Measurements from ENCODE around the gene LAMC3. TPM values are rescaled to one million over a fixed set of nuclear protein-coding genes. Genes with fewer than 3 reads are reported as not detected.

LAMC3 gene
- total RNA-seq (1 to 10 TPM in 3 of 5 donors, under 1 TPM in 1, not detected in 1; 0.73 to 9.6 (median 5.7) TPM), polyA plus RNA-seq (under 1 TPM; 0.61 to 0.93 (median 0.73) TPM)
- long read RNA-seq, donor 1, result 0 reads
- long read RNA-seq, donor 2, result 0 reads
- long read RNA-seq, donor 3, result 0 reads
- long read RNA-seq, donor 4, result 0 reads
- long read RNA-seq, donor 5, result 0 reads
- long read RNA-seq, donor 6, result 0 reads
- long read RNA-seq, donor 7, result 0 reads
- long read RNA-seq, donor 8, result 0 reads
- long read RNA-seq, donor 9, result 0 reads
- long read RNA-seq, donor 10, result 0 reads

- Histone ChIP-seq H3K27me3 (peaks cover 6 to 75% (median 41%) of the 10 kb centered on the region in 3 donors), H3K9me3 (no peaks in the 10 kb centered on the region), H3K4me1 (peaks cover 0 to 11% (median 9%) of the 10 kb centered on the region in 4 donors), H3K36me3 (no peaks in the 10 kb centered on the region), H3K4me3 (peak within 1 kb of the TSS; percentile 13 to 33 (median 26)), H3K27ac (no peak within 1 kb of the TSS)
- DNase-seq, result peak in 1 of 2 donors; percentile 58
- TF ChIP-seq POLR2A (IDR thresholded peaks at IDR 0.05), result no peak
- TF ChIP-seq, protein P1, sequence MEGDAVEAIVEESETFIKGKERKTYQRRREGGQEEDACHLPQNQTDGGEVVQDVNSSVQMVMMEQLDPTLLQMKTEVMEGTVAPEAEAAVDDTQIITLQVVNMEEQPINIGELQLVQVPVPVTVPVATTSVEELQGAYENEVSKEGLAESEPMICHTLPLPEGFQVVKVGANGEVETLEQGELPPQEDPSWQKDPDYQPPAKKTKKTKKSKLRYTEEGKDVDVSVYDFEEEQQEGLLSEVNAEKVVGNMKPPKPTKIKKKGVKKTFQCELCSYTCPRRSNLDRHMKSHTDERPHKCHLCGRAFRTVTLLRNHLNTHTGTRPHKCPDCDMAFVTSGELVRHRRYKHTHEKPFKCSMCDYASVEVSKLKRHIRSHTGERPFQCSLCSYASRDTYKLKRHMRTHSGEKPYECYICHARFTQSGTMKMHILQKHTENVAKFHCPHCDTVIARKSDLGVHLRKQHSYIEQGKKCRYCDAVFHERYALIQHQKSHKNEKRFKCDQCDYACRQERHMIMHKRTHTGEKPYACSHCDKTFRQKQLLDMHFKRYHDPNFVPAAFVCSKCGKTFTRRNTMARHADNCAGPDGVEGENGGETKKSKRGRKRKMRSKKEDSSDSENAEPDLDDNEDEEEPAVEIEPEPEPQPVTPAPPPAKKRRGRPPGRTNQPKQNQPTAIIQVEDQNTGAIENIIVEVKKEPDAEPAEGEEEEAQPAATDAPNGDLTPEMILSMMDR (IDR thresholded peaks at IDR 0.05), result peak in 2 of 7 experiments; percentile 19 to 28
- intact Hi-C loops (cut with DNase I; ENCODE audit: low total_unique reads), result no loop called here
- WGBS, 5 donors, result 4 to 17% (median 7%) methylated on average over 23 to 88 of the region's 88 CpGs
Measured at GRCh38 chr9:131008909-131009618, at the start of gene LAMC3. Gene LAMC3 (plus strand): TSS chr9:131009174. CDS start chr9:131009215, 41 bp downstream.

GRCh38 chr9:130959809-130960334, 49.1 kb upstream of the LAMC3 start:
- H3K36me3 ChIP-seq, result no peaks in the 10 kb centered on the region
- TF ChIP-seq, protein P1 (IDR thresholded peaks at IDR 0.05), result no peak
- no peak for TF ChIP-seq POLR2A (IDR thresholded peaks at IDR 0.05)
- no peak for TF ChIP-seq POLR2AphosphoS5 (IDR thresholded peaks at IDR 0.05)
- TF ChIP-seq EP300 (IDR thresholded peaks at IDR 0.05), result no peak
- H3K9me3 ChIP-seq, result peaks cover 0 to 12% (median 0%) of the 10 kb centered on the region in 4 donors
- H3K27ac ChIP-seq, result no peak overlapping the region
- WGBS, 5 donors, result 87 to 93% (median 89%) methylated on average over 7 to 9 of the region's 9 CpGs
- no peak overlapping the region for H3K4me3 ChIP-seq
- H3K4me1 ChIP-seq, result peaks cover 0 to 9% (median 0%) of the 10 kb centered on the region in 4 donors
- no peak for DNase-seq
- peaks cover 0 to 23% (median 10%) of the 10 kb centered on the region in 3 donors for H3K27me3 ChIP-seq
- intact Hi-C loops (cut with DNase I; ENCODE audit: low total_unique reads), result no loop called here

- TF ChIP-seq EP300 (IDR thresholded peaks at IDR 0.05), result no peak
- TF ChIP-seq, protein P1 (IDR thresholded peaks at IDR 0.05), result no peak
- no peak for TF ChIP-seq POLR2AphosphoS5 (IDR thresholded peaks at IDR 0.05)
- no peak for TF ChIP-seq POLR2A (IDR thresholded peaks at IDR 0.05)
Measured at GRCh38 chr9:130960522-130961378, 48.2 kb upstream of the LAMC3 start.

More at GRCh38 chr9:130960522-130961378, 48.2 kb upstream of the LAMC3 start:
- H3K36me3 ChIP-seq, result no peaks in the 10 kb centered on the region
- H3K27me3 ChIP-seq, result peaks cover 0 to 18% (median 10%) of the 10 kb centered on the region in 3 donors
- H3K4me1 ChIP-seq, result peaks cover 0 to 9% (median 0%) of the 10 kb centered on the region in 4 donors
- no peak overlapping the region for H3K27ac ChIP-seq
- no peak overlapping the region for H3K4me3 ChIP-seq
- intact Hi-C loops (cut with DNase I; ENCODE audit: low total_unique reads), result no loop called here
- 78 to 90% (median 85%) methylated on average over 14 of the region's 14 CpGs for whole genome bisulfite sequencing, 5 donors
- no peak for DNase-seq
- H3K9me3 ChIP-seq, result peaks cover 0 to 12% (median 0%) of the 10 kb centered on the region in 4 donors

Measured in stomach (tissue), 19 donors.